Uterus (tissue), 4 donors: ENCODE measurements around the gene TMOD3. TPM values are rescaled to one million over a fixed set of nuclear protein-coding genes. Genes with fewer than 3 reads are reported as not detected.

Experiments
- DNase-seq, 2 donors: peaks; one replicate each; pipeline ENCODE4 v3.0.0-alpha.2; 2019 to 2020
- H3K27ac ChIP-seq, 2 donors: fragments of 200-600 bp; sonication (generic); 1 replicate in 1 of 2; 2 replicates in 1 of 2; pipeline ENCODE4 v1.5.1; 2016 to 2018
- H3K27me3 ChIP-seq, 2 donors: fragments of 200-600 bp; sonication (generic); one replicate each; pipeline ENCODE4 v1.5.1; 2018 to 2019; ENCODE audit warnings: control low read depth in 1 of 2
- H3K36me3 ChIP-seq, 2 donors: fragments of 200-600 bp; sonication (generic); one replicate each; pipeline ENCODE4 v1.5.1; 2019; ENCODE audit warnings: control low read depth in 1 of 2
- H3K4me1 ChIP-seq, 2 donors: fragments of 200-600 bp; sonication (generic); one replicate each; pipeline ENCODE4 v1.5.1; 2018 to 2019; ENCODE audit warnings: control low read depth in 1 of 2
- H3K4me3 ChIP-seq, 2 donors: fragments of 200-600 bp; sonication (generic); 1 replicate in 1 of 2; 2 replicates in 1 of 2; pipeline ENCODE4 v1.5.1; 2018 to 2019; ENCODE audit warnings: mild to moderate bottlenecking in 1 of 2
- H3K9me3 ChIP-seq, 2 donors: fragments of 200-600 bp; sonication (generic); one replicate each; pipeline ENCODE4 v1.5.1; 2019; ENCODE audit warnings: control low read depth in 1 of 2
- POLR2A ChIP-seq, 2 donors: fragments of 450-650 bp; IDR thresholded peaks; one replicate each; pipeline ENCODE4 v1.6.1; 2016; ENCODE audit warnings: antibody characterized with exemption in 2 of 2, mild to moderate bottlenecking in 1 of 2, moderate library complexity in 1 of 2
- intact Hi-C: fragments of 100-400 bp; cut with DNase I; formaldehyde crosslinking; loops from one replicate; pipeline ENCODE4 v1.15.1; 2023; ENCODE audit warnings: low total_unique reads
- total RNA-seq, 4 donors: library from RNA; depleted of rRNA in 3 of 4; stranded (reverse); fragments of >200 nt in 3 of 4; gene quantifications; one replicate each; pipeline versions ENCODE4 v1.1.0 to v1.2.4, GENCODE V29; 2014 to 2023
- TF ChIP-seq, protein P1 (sequence below), 4 experiments: fragments of 200-600 bp in 2 of 4; fragments of 450-650 bp in 2 of 4; sonication (generic) in 2 of 4; IDR thresholded peaks; one replicate each; pipeline ENCODE4 v1.5.1; 2016 to 2019; ENCODE audit warnings: antibody characterized with exemption in 4 of 4, mild to moderate bottlenecking in 2 of 4, moderate library complexity in 1 of 4
- donor health status: DM: yes; HTN: yes; CAD: no.

TMOD3 gene
- total RNA-seq, 4 donors from 2014 or later: 10.5 to 49.6 (median 37.1) TPM

DNA sequence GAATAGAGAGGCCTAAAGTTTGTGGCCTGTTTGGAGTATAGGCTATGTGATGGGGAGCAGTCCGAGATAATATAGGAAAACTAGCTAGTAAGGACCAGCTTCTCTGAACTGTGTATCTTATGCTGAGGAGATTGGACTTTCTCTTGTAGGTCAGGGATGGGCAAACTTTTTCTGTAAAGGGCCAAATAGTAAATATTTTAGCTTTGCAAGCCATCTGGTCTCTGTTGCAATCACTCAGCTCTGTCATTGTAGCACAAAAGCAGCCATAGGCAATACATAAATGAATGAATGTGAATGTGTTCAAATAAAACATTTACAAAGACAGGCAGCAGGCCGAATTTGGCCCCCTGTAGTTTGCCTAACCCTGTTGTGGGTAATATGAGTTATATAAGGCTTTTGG, 24.5 kb downstream of the TMOD3 start:
- H3K36me3 ChIP-seq: no peaks in the 10 kb centered on the region
- no peak overlapping the region for H3K4me3 ChIP-seq
- TF ChIP-seq POLR2A (IDR thresholded peaks at IDR 0.05): no peak
- TF ChIP-seq, protein P1, sequence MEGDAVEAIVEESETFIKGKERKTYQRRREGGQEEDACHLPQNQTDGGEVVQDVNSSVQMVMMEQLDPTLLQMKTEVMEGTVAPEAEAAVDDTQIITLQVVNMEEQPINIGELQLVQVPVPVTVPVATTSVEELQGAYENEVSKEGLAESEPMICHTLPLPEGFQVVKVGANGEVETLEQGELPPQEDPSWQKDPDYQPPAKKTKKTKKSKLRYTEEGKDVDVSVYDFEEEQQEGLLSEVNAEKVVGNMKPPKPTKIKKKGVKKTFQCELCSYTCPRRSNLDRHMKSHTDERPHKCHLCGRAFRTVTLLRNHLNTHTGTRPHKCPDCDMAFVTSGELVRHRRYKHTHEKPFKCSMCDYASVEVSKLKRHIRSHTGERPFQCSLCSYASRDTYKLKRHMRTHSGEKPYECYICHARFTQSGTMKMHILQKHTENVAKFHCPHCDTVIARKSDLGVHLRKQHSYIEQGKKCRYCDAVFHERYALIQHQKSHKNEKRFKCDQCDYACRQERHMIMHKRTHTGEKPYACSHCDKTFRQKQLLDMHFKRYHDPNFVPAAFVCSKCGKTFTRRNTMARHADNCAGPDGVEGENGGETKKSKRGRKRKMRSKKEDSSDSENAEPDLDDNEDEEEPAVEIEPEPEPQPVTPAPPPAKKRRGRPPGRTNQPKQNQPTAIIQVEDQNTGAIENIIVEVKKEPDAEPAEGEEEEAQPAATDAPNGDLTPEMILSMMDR (IDR thresholded peaks at IDR 0.05): no peak
- H3K27me3 ChIP-seq: no peaks in the 10 kb centered on the region
- DNase-seq: no peak
- H3K9me3 ChIP-seq: no peaks in the 10 kb centered on the region
- no peaks in the 10 kb centered on the region for H3K4me1 ChIP-seq
- intact Hi-C loops: no loop called here
- H3K27ac ChIP-seq: no peak overlapping the region

DNA sequence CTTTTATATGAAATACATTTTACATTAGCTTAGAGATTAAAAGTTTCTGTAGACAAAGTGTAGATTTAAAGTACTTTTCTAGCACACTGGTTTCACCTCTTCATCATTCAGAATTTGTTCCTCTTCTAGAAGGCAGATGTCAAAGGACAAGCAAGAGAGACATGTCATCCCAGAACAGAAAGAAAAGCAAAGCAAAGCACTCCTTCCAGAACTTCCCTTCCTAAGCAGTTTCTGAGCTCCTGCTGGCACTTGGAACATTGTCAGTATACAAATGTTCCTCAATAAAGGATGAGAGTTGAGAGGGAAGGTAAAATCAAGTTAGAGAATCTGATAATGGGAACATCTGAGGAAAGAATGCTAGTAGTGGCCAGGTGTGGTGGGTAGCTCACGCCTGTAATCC, 26.2 kb downstream of the TMOD3 start:
- H3K9me3 ChIP-seq: no peaks in the 10 kb centered on the region
- intact Hi-C loops: no loop called here
- H3K27ac ChIP-seq: no peak overlapping the region

DNA sequence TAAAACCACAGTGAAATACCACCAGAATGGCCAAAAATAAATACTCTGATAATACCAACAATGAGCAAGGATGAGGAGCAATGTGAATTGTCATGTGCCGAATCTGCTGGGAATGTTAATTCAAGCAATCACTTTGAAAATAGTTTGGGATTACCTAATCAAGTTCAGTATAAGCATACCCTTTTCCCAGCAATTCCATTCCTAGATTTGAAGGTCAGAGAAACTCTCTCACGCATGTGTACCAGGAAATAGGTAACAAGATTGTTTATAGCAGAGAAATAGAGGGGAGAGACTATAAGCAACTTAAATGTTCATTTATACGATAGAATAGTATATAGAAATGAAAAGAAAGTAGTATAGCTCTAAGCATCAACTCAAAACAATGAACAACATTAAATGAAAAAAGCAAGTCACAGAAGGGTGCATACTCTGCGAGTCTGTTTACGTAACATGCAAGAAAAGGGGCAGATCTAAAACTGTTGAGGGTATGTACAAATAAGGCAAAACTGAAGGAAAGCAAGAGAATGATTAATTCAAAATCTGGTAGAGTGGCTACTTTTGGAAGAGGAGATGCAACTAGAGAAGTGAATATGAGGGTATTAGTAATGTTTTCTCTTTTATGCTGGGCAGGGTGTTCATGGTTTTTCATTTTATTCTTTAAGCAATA, 27.4 kb downstream of the TMOD3 start:
- H3K27me3 ChIP-seq: no peaks in the 10 kb centered on the region
- H3K4me3 ChIP-seq: no peak overlapping the region
- H3K9me3 ChIP-seq: no peaks in the 10 kb centered on the region
- no peaks in the 10 kb centered on the region for H3K4me1 ChIP-seq
- intact Hi-C loops: no loop called here
- peak overlapping the region in 1 of 2 donors; percentile 3 for H3K27ac ChIP-seq
- DNase-seq: no peak
- no peaks in the 10 kb centered on the region for H3K36me3 ChIP-seq
- TF ChIP-seq, protein P1 (IDR thresholded peaks at IDR 0.05): no peak
- no peak for TF ChIP-seq POLR2A (IDR thresholded peaks at IDR 0.05)

More for the DNA sequence above, 26.2 kb downstream of the TMOD3 start:
- no peak for DNase-seq
- no peak for TF ChIP-seq POLR2A (IDR thresholded peaks at IDR 0.05)
- TF ChIP-seq, protein P1 (IDR thresholded peaks at IDR 0.05): no peak
- H3K27me3 ChIP-seq: no peaks in the 10 kb centered on the region
- H3K4me3 ChIP-seq: no peak overlapping the region
- H3K36me3 ChIP-seq: no peaks in the 10 kb centered on the region
- no peaks in the 10 kb centered on the region for H3K4me1 ChIP-seq

DNA sequence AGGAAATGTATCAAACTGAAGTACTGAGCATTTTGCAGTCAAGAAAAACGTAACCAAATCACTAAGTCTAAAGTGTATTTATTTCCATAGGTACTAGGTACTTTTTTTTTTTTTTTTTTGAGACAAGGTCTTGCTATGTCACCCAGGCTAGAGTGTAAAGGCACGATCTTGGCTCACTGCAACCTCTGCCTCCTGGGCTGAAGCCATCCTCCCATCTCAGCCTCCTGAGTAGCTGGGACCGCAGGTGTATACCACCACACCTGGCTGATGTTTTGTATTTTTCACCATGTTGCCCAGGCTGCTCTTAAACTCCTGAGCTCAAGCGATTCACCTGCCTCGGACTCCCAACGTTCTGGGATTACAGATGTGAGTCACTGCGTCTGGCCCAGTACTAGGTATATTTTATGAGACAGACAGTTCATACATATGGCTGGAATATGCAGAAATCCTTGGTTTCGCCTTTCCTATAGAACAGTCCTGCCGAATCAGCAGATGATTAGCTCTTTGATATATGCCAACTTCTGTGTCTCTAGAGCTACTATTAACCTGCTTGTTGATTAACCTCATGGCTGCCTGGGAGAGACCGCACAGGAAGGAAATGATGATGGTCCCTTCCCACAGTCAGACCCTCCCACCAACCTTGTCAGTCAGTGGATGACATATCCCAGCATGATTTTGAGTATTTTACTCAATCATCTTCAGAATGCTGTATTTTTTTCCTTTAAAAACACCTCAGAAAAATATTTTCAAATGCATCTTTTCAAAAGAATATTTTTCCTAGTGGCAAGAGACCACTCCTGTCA, 32.3 kb downstream of the TMOD3 start:
- no peak for TF ChIP-seq POLR2A (IDR thresholded peaks at IDR 0.05)
- TF ChIP-seq, protein P1 (IDR thresholded peaks at IDR 0.05): no peak
- Histone ChIP-seq H3K9me3 (no peaks in the 10 kb centered on the region), H3K4me3 (no peak overlapping the region), H3K4me1 (no peaks in the 10 kb centered on the region), H3K27ac (no peak overlapping the region), H3K36me3 (no peaks in the 10 kb centered on the region), H3K27me3 (no peaks in the 10 kb centered on the region)
- DNase-seq: no peak
- intact Hi-C loops: no loop called here

DNA sequence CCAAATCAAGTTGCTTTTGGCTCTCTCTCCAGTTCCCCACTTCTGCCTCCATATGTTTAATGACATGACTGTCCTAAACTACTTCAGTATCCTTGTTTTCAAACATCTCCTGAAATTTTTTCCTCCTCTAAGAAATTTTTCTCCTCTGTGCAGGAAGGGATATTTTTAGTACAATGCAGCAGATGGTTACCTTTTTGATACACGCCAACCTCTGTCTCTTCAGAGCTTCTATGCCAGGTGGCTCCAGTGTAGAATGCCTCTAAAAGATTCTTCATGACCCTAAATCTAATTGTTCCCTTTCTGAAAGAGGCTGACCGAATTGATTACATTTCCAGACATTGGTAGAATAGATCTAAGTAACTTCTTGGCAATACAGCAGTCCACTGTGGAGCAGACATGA, 33.7 kb downstream of the TMOD3 start:
- no peak for DNase-seq
- intact Hi-C loops: no loop called here
- no peak overlapping the region for H3K27ac ChIP-seq

More for the DNA sequence above, 33.7 kb downstream of the TMOD3 start:
- no peaks in the 10 kb centered on the region for H3K4me1 ChIP-seq
- no peaks in the 10 kb centered on the region for H3K9me3 ChIP-seq
- H3K4me3 ChIP-seq: no peak overlapping the region
- no peaks in the 10 kb centered on the region for H3K27me3 ChIP-seq
- TF ChIP-seq, protein P1 (IDR thresholded peaks at IDR 0.05): no peak
- no peak for TF ChIP-seq POLR2A (IDR thresholded peaks at IDR 0.05)
- no peaks in the 10 kb centered on the region for H3K36me3 ChIP-seq
